Esophagus squamous epithelium (tissue), 5 donors: ENCODE measurements around the gene SGTA. TPM values are rescaled to one million over a fixed set of nuclear protein-coding genes. Genes with fewer than 3 reads are reported as not detected.
A peak's percentile ranks its signal among the peaks of the same experiment; 100 is the strongest.

Experiments
- DNase-seq: peaks from one replicate; lab custom pipeline; 2025; lab: John Stamatoyannopoulos, UW
- H3K27ac ChIP-seq, 4 donors: fragments of 200-600 bp; sonication (generic); one replicate each; pipeline ENCODE4 v1.5.1; 2016 to 2019; ENCODE audit warnings: mild to moderate bottlenecking in 1 of 4
- H3K27me3 ChIP-seq, 4 donors: fragments of 200-600 bp; sonication (generic); 1 replicate in 3 of 4; 2 replicates in 1 of 4; pipeline versions ENCODE4 v1.5.1 to v1.6.0; 2017 to 2021; ENCODE audit warnings: antibody characterized with exemption in 1 of 4
- H3K36me3 ChIP-seq, 3 donors: fragments of 200-600 bp; sonication (generic); one replicate each; pipeline ENCODE4 v1.5.1; 2016 to 2019
- H3K4me1 ChIP-seq, 3 donors: fragments of 200-600 bp; sonication (generic); one replicate each; pipeline ENCODE4 v1.5.1; 2017 to 2019
- H3K4me3 ChIP-seq, 4 donors: fragments of 200-600 bp; sonication (generic); 1 replicate in 3 of 4; 2 replicates in 1 of 4; pipeline ENCODE4 v1.5.1; 2016 to 2019; ENCODE audit warnings: mild to moderate bottlenecking in 2 of 4, moderate library complexity in 1 of 4
- H3K9me3 ChIP-seq, 3 donors: fragments of 200-600 bp; sonication (generic); one replicate each; pipeline ENCODE4 v1.5.1; 2016 to 2019
- POLR2A ChIP-seq, 4 donors: fragments of 450-650 bp; IDR thresholded peaks; one replicate each; pipeline ENCODE4 v1.6.1; 2017; ENCODE audit warnings: antibody characterized with exemption in 4 of 4, mild to moderate bottlenecking in 4 of 4, moderate library complexity in 3 of 4
- WGBS, 2 donors: methylation state at CpG; one replicate each; pipeline ENCODE4 v1.1.5; 2018; 5-methylcytosine and 5-hydroxymethylcytosine counted together
- intact Hi-C: fragments of 100-400 bp; cut with DNase I; formaldehyde crosslinking; loops from one replicate; pipeline ENCODE4 v1.15.0; 2022
- total RNA-seq, 4 donors: library from RNA; depleted of rRNA; stranded (reverse); fragments of >200 nt; gene quantifications; one replicate each; pipeline ENCODE4 v1.1.0, GENCODE V29; 2016
- TF ChIP-seq, protein P1 (sequence below), 6 experiments: fragments of 450-650 bp in 4 of 6; fragments of 200-600 bp in 2 of 6; sonication (generic) in 2 of 6; IDR thresholded peaks; one replicate each; pipeline ENCODE4 v1.5.1; 2016 to 2019; ENCODE audit warnings: antibody characterized with exemption in 6 of 6, mild to moderate bottlenecking in 4 of 6, moderate library complexity in 4 of 6
- donor health status: DM: yes; HTN: yes; CAD: no.

SGTA gene
- 10 to 100 TPM; 30.6 to 45.0 (median 42.8) TPM for total RNA-seq

GRCh38 chr19:2782936-2783780 lies at the start of gene SGTA:
Gene SGTA, minus strand, starts transcription at chr19:2783273. Its CDS starts 14,205 bp downstream, at chr19:2769068.
- peaks cover 32 to 77% (median 38%) of the 10 kb centered on the region in 3 donors for H3K4me1 ChIP-seq
- peaks cover 0 to 18% (median 0%) of the 10 kb centered on the region in 3 donors for H3K36me3 ChIP-seq
- no peaks in the 10 kb centered on the region for H3K9me3 ChIP-seq
- DNase-seq = peak; percentile 87
- intact Hi-C loops = no loop called here
- TF ChIP-seq, protein P1, sequence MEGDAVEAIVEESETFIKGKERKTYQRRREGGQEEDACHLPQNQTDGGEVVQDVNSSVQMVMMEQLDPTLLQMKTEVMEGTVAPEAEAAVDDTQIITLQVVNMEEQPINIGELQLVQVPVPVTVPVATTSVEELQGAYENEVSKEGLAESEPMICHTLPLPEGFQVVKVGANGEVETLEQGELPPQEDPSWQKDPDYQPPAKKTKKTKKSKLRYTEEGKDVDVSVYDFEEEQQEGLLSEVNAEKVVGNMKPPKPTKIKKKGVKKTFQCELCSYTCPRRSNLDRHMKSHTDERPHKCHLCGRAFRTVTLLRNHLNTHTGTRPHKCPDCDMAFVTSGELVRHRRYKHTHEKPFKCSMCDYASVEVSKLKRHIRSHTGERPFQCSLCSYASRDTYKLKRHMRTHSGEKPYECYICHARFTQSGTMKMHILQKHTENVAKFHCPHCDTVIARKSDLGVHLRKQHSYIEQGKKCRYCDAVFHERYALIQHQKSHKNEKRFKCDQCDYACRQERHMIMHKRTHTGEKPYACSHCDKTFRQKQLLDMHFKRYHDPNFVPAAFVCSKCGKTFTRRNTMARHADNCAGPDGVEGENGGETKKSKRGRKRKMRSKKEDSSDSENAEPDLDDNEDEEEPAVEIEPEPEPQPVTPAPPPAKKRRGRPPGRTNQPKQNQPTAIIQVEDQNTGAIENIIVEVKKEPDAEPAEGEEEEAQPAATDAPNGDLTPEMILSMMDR (IDR thresholded peaks at IDR 0.05) = peak; percentile 22 to 67 (median 48)
- peak in 3 of 4 donors; percentile 79 to 85 (median 80) for TF ChIP-seq POLR2A (IDR thresholded peaks at IDR 0.05)
- WGBS, 2 donors = 2 to 10% methylated on average over 2 to 12 of the region's 68 CpGs
- no peaks in the 10 kb centered on the region for H3K27me3 ChIP-seq
- H3K4me3 ChIP-seq = peak within 1 kb of the TSS; percentile 76 to 100 (median 97)
- H3K27ac ChIP-seq = peak within 1 kb of the TSS; percentile 88 to 100 (median 99)

GRCh38 chr19:2827840-2828489 lies 44.9 kb upstream of the SGTA start:
- DNase-seq = no peak
- Histone ChIP-seq H3K27me3 (no peaks in the 10 kb centered on the region), H3K4me1 (no peaks in the 10 kb centered on the region), H3K36me3 (peaks cover 0 to 64% (median under 1%) of the 10 kb centered on the region in 3 donors), H3K27ac (no peak overlapping the region), H3K4me3 (no peak overlapping the region), H3K9me3 (peaks cover under 1 to 33% (median 23%) of the 10 kb centered on the region in 3 donors)
- no peak for TF ChIP-seq POLR2A (IDR thresholded peaks at IDR 0.05)
- TF ChIP-seq, protein P1 (IDR thresholded peaks at IDR 0.05) = no peak
- intact Hi-C loops = no loop called here
- WGBS, 2 donors = 73 to 94% methylated on average over 11 to 13 of the region's 13 CpGs

- WGBS, 2 donors = 93 to 100% methylated on average over 1 to 2 of the region's 2 CpGs
- Histone ChIP-seq H3K27ac (no peak overlapping the region), H3K36me3 (peaks cover 0 to 58% (median 0%) of the 10 kb centered on the region in 3 donors), H3K4me1 (no peaks in the 10 kb centered on the region), H3K4me3 (no peak overlapping the region), H3K9me3 (peaks cover 0 to 23% (median 14%) of the 10 kb centered on the region in 3 donors), H3K27me3 (no peaks in the 10 kb centered on the region)
- no peak for DNase-seq
- TF ChIP-seq, protein P1 (IDR thresholded peaks at IDR 0.05) = no peak
- no peak for TF ChIP-seq POLR2A (IDR thresholded peaks at IDR 0.05)
- intact Hi-C loops = no loop called here
These were observed 43.9 kb upstream of the SGTA start for GRCh38 chr19:2827022-2827421.

DNA sequence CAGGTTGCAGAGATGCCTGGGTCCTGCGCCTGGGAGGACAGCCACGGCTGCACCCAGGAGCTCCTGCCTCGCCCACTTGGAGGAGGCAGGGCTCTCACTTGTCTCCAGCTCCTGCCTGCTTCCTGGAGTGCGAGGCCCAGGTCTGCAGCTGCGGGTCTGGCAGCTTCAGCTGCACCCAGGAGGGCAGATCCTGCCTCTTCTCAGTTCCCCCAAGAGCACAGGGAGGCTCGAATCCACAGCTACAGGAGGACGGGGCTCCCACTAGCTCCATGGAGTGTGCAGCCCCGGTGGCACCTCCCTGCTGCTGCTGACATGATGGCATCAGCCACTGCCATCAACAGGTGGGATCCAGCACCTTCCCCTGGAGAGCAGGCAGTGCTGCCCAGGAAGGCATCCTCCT lies 41.1 kb upstream of the SGTA start:
- DNase-seq = no peak
- Histone ChIP-seq H3K27ac (no peak overlapping the region), H3K36me3 (peaks cover 0 to 44% (median 0%) of the 10 kb centered on the region in 3 donors), H3K4me3 (no peak overlapping the region), H3K9me3 (no peaks in the 10 kb centered on the region), H3K27me3 (no peaks in the 10 kb centered on the region), H3K4me1 (peaks cover 0 to 17% (median 4%) of the 10 kb centered on the region in 3 donors)
- no peak for TF ChIP-seq POLR2A (IDR thresholded peaks at IDR 0.05)
- TF ChIP-seq, protein P1 (IDR thresholded peaks at IDR 0.05) = no peak
- WGBS, 2 donors = 80% methylated on average over 2 of the region's 8 CpGs; no CpG with 5 or more reads in 1 of the 2 donors
- intact Hi-C loops = no loop called here
